Measurements from ENCODE around the gene ASB2. TPM values are rescaled to one million over a fixed set of nuclear protein-coding genes. Genes with fewer than 3 reads are reported as not detected.

ASB2 gene
- total RNA-seq, 1 experiment from 2014 or later: not detected

DNA sequence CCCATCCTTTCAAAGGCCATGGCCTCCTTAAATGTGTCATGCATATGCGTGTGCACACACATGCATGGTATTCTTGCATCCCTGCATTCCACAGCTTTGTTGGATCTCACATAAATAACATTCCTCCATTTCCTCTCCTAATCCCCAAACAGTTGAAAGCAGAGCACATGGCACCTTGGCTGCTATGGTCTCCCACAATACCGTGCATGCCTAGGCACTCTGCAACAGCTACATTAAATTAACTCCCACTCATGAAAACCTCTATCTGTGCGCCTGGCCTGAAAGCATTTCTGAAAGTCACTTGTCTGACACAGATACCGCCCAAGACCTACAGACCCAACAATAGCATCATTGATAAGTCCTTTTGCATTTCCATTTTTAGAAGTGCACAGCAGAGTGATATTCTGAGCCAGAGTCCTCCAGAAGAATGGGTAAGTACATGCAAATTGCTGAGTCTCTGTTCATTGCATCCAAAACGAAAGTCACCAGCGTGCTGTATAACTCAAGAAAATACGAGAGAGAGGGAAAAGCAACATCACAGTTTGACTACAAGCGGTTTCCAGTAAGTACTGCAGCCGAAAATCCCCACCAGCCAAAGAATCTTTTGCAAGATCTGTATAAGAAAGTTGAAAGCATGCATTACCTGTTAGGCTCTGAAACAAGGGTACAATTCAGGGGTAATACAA is 436 bp downstream of the ASB2 start:
- Histone ChIP-seq H2AFZ (ENCODE audit: low read depth, low read length, poor library complexity, severe bottlenecking) (no peak overlapping the region), H4K20me1 (ENCODE audit: insufficient read depth) (no peaks in the 10 kb centered on the region), H3K79me2 (ENCODE audit: insufficient read depth, low read length) (no peaks in the 10 kb centered on the region), H3K4me1 (ENCODE audit: control insufficient read depth in 1 of 2, insufficient read depth in 2 of 2, low read length in 2 of 2) (no peaks in the 10 kb centered on the region), H3K4me3 (replicated peaks in 1 of 2; ENCODE audit: low read depth in 1 of 2, low read length in 2 of 2) (no peak overlapping the region), H3K27me3 (ENCODE audit: insufficient read depth, low read length) (no peaks in the 10 kb centered on the region), H3K36me3 (ENCODE audit: control insufficient read depth in 1 of 2, insufficient read depth in 2 of 2, low read length in 2 of 2) (no peaks in the 10 kb centered on the region), H3K9me2 (ENCODE audit: insufficient read depth) (no peaks in the 10 kb centered on the region), H3K9ac (ENCODE audit: low read length) (no peak overlapping the region), H3K27ac (ENCODE audit: low read depth, low read length) (no peak overlapping the region), H3K4me2 (ENCODE audit: low read length) (no peak overlapping the region), H3K9me3 (ENCODE audit: control insufficient read depth in 1 of 2, insufficient read depth in 1 of 2, low read depth in 1 of 2, low read length in 2 of 2) (no peaks in the 10 kb centered on the region)
- POLR2A ChIA-PET: no interaction called here
- TF ChIP-seq TCF7L2 (IDR thresholded peaks at IDR 0.05; ENCODE audit: borderline replicate concordance, extremely low read depth, insufficient read depth, insufficient read length) (no peak), RAD21 (IDR thresholded peaks at IDR 0.05; ENCODE audit: low read depth) (no peak), EZH2 (IDR thresholded peaks at IDR 0.05) (no peak), YY1 (IDR thresholded peaks at IDR 0.05; ENCODE audit: extremely low read depth, insufficient replicate concordance, low read depth, low read length) (no peak)
- BruUV-seq (replicated peaks): no TSS peak
- RAD21 ChIA-PET (ENCODE audit: low non-redundant PET in 1 of 2, low total read pairs in 2 of 2, uncharacterized antibody in 2 of 2, unreplicated experiment in 2 of 2): no interaction called here
- no peak for ATAC-seq
- intact Hi-C loops (cut with micrococcal nuclease): no loop called here
- DNase-seq (ENCODE audit: low read depth, low spot score): no peak
- CTCF ChIA-PET: no interaction called here

GRCh38 chr14:93974833-93975232 is 1.5 kb downstream of the ASB2 start:
- Histone ChIP-seq H3K4me3 (replicated peaks in 1 of 2; ENCODE audit: low read depth in 1 of 2, low read length in 2 of 2) (no peak overlapping the region), H3K27ac (ENCODE audit: low read depth, low read length) (no peak overlapping the region), H2AFZ (ENCODE audit: low read depth, low read length, poor library complexity, severe bottlenecking) (no peak overlapping the region), H3K79me2 (ENCODE audit: insufficient read depth, low read length) (no peaks in the 10 kb centered on the region), H3K4me2 (ENCODE audit: low read length) (no peak overlapping the region), H4K20me1 (ENCODE audit: insufficient read depth) (no peaks in the 10 kb centered on the region), H3K9me2 (ENCODE audit: insufficient read depth) (no peaks in the 10 kb centered on the region), H3K4me1 (ENCODE audit: control insufficient read depth in 1 of 2, insufficient read depth in 2 of 2, low read length in 2 of 2) (peaks cover 0 to 7% of the 10 kb centered on the region in 2 experiments; a peak in 2 of 4 replicates), H3K27me3 (ENCODE audit: insufficient read depth, low read length) (no peaks in the 10 kb centered on the region), H3K36me3 (ENCODE audit: control insufficient read depth in 1 of 2, insufficient read depth in 2 of 2, low read length in 2 of 2) (no peaks in the 10 kb centered on the region), H3K9me3 (ENCODE audit: control insufficient read depth in 1 of 2, insufficient read depth in 1 of 2, low read depth in 1 of 2, low read length in 2 of 2) (no peaks in the 10 kb centered on the region), H3K9ac (ENCODE audit: low read length) (no peak overlapping the region)
- POLR2A ChIA-PET: interaction anchor here (1.4 kb wide), 1 partner anchor 9 kb away, joined by 3 read pairs; no protein-coding TSS in a partner anchor
- RAD21 ChIA-PET (ENCODE audit: low non-redundant PET in 1 of 2, low total read pairs in 2 of 2, uncharacterized antibody in 2 of 2, unreplicated experiment in 2 of 2): no interaction called here
- CTCF ChIA-PET: interaction anchor here (1.0 to 1.9 kb wide), 2 partner anchors 35 to 39 kb away, joined by 3 to 7 read pairs; no protein-coding TSS in a partner anchor
- intact Hi-C loops (cut with micrococcal nuclease): no loop called here
- no peak for DNase-seq (ENCODE audit: low read depth, low spot score)
- ATAC-seq: no peak
- no TSS peak for BruUV-seq (replicated peaks)
- TF ChIP-seq YY1 (IDR thresholded peaks at IDR 0.05; ENCODE audit: extremely low read depth, insufficient replicate concordance, low read depth, low read length) (no peak), TCF7L2 (IDR thresholded peaks at IDR 0.05; ENCODE audit: borderline replicate concordance, extremely low read depth, insufficient read depth, insufficient read length) (no peak), ZBTB33 (IDR thresholded peaks at IDR 0.05; ENCODE audit: extremely low read depth, insufficient replicate concordance, low read length) (no peak), EGR1 (IDR thresholded peaks at IDR 0.05; ENCODE audit: low read depth) (no peak), CBX3 (IDR thresholded peaks at IDR 0.05; ENCODE audit: low read depth) (no peak), FOSL1 (IDR thresholded peaks at IDR 0.05; ENCODE audit: low read depth) (no peak), RAD21 (IDR thresholded peaks at IDR 0.05; ENCODE audit: low read depth) (no peak), POLR2A (IDR thresholded peaks at IDR 0.05; ENCODE audit: borderline replicate concordance, extremely low read depth, insufficient read depth, insufficient read length) (no peak), POLR2AphosphoS5 (IDR thresholded peaks at IDR 0.05; ENCODE audit: low read depth, low read length) (no peak), ZNF274 (IDR thresholded peaks at IDR 0.05; ENCODE audit: low read depth, low read length) (no peak)
- TF ChIP-seq, protein P1, sequence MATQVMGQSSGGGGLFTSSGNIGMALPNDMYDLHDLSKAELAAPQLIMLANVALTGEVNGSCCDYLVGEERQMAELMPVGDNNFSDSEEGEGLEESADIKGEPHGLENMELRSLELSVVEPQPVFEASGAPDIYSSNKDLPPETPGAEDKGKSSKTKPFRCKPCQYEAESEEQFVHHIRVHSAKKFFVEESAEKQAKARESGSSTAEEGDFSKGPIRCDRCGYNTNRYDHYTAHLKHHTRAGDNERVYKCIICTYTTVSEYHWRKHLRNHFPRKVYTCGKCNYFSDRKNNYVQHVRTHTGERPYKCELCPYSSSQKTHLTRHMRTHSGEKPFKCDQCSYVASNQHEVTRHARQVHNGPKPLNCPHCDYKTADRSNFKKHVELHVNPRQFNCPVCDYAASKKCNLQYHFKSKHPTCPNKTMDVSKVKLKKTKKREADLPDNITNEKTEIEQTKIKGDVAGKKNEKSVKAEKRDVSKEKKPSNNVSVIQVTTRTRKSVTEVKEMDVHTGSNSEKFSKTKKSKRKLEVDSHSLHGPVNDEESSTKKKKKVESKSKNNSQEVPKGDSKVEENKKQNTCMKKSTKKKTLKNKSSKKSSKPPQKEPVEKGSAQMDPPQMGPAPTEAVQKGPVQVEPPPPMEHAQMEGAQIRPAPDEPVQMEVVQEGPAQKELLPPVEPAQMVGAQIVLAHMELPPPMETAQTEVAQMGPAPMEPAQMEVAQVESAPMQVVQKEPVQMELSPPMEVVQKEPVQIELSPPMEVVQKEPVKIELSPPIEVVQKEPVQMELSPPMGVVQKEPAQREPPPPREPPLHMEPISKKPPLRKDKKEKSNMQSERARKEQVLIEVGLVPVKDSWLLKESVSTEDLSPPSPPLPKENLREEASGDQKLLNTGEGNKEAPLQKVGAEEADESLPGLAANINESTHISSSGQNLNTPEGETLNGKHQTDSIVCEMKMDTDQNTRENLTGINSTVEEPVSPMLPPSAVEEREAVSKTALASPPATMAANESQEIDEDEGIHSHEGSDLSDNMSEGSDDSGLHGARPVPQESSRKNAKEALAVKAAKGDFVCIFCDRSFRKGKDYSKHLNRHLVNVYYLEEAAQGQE (IDR thresholded peaks at IDR 0.05; ENCODE audit: low read depth): no peak
- TF ChIP-seq, protein P2, sequence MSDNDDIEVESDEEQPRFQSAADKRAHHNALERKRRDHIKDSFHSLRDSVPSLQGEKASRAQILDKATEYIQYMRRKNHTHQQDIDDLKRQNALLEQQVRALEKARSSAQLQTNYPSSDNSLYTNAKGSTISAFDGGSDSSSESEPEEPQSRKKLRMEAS (IDR thresholded peaks at IDR 0.05): no peak

All from HCT116 (cell line).